Placental epithelial cell (primary cell): ENCODE measurements around the gene C11orf97. TPM values are rescaled to one million over a fixed set of nuclear protein-coding genes. Genes with fewer than 3 reads are reported as not detected.

ENCODE experiments used
- small RNA-seq: library from RNA; depleted of rRNA; stranded (forward); fragments of <200 nt; gene quantifications from one replicate; pipeline ENCODE3, GENCODE V24; 2012
- total RNA-seq: library from RNA; depleted of rRNA; stranded (reverse); fragments of >200 nt; gene quantifications from 2 replicates; pipeline ENCODE4 v1.2.3, GENCODE V29; 2012

The C11orf97 gene
- total RNA-seq: not detected in 2 replicates

DNA sequence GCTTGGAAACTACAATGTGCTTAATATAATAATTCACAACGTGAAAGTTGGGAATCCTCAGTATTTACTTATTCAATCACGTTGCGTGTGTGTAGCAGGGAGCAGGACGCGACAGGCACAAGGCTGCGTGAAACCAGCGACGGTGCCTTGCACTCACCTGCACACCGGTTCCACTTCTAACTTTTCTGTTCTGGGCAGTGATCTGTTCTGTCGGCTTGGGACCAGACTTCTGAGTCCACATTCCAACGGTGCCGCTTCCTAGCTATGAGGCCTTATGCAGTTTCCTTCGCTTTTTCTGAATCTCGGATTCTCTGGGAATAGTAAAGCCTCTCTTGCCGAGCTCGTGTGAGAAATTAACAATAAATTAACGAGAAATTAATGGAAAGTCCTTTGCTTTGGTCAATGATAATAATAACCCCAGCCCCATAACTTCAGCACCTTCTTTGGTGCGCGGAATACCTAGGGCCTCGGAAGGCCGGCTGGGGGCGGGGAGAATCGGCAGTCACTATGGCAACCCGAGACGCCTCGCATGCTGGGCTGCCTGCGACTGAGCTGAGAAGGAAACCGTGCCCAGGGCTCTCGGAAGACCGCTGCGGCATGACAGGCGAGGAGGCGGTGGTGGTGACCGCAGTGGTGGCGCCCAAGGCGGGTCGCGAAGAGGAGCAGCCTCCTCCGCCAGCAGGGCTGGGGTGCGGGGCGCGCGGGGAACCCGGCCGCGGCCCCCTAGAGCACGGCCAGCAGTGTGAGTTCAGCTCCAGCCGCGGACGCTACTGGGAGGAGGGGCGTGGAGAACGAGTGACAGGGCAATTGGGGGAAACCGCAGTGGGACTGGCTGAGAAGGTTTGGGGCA, at the start of gene C11orf97:
Gene C11orf97, plus strand, starts transcription at position 530 of the 850 bp plus-strand sequence. Its CDS starts 68 bp downstream, at position 598.

GRCh38 chr11:94493281-94494125, 18.8 kb upstream of the C11orf97 start, which contains the start of the genes ANKRD49 and MRE11:
ANKRD49 (plus strand) TSS chr11:94493984; CDS start chr11:94496694, 2,710 bp downstream.
MRE11 (minus strand) TSS chr11:94493844; CDS start chr11:94492801, 1,043 bp downstream.

GRCh38 chr11:94543695-94544645, 31.7 kb downstream of the C11orf97 start, which contains the start of gene FUT4:
FUT4 (plus strand) TSS chr11:94543921; CDS start chr11:94544134, 213 bp downstream.

DNA sequence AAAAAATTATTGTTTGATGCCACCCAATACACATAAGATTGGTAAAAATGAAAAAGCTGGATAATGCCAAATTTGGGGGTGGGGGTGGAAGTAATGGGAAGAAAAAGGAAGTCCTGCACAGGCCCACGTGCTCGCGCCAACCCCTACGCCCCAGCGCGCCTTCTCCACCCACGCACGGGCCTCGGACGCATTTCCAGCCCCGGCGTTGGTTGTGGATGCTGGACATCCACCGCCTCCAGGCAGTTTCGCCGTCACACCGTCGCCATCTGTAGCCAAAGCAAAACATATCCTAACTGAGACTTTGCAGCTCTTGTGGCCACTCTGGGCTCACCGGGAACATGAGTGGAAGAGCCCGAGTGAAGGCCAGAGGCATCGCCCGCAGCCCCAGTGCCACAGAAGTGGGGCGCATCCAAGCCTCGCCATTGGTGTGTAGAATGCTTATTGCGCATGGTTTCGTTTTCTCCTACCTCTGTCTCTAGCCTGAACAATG, 55.0 kb downstream of the C11orf97 start, which contains the start of gene PIWIL4:
Gene PIWIL4, plus strand, starts transcription at position 188 of the 490 bp plus-strand sequence. Its CDS starts 151 bp downstream, at position 339.

Small RNA genes within 50 kb of the gene (small RNA-seq; reads per million reads assigned to genes)
- gene MIR548L: 3.8 reads per million, percentile 89 among the genes with 10 or more reads in this experiment

Other genes starting within 250 kb of the C11orf97 start
- gene IZUMO1R, start 207.9 kb upstream of the C11orf97 start, total RNA-seq: not detected in 2 replicates
- under 0.01 TPM in 1 of 2 replicates, not detected in the other for gene GPR83, start 111.0 kb upstream of the C11orf97 start, total RNA-seq
- 9.3 and 11.4 TPM in 2 replicates for gene MRE11, start 18.6 kb upstream of the C11orf97 start, total RNA-seq
- gene ANKRD49, start 18.5 kb upstream of the C11orf97 start, total RNA-seq: 14.5 and 16.5 TPM in 2 replicates
- gene FUT4, start 31.5 kb downstream of the C11orf97 start, total RNA-seq: 14.1 and 14.5 TPM in 2 replicates
- gene PIWIL4, start 54.9 kb downstream of the C11orf97 start, total RNA-seq: 2.3 and 10.6 TPM in 2 replicates